Midbrain (tissue), 1 donor: ENCODE data around the gene USP10.

Source experiments
- DNase-seq: peaks from one replicate; lab custom pipeline; 2025; lab: John Stamatoyannopoulos, UW

USP10 gene

DNA sequence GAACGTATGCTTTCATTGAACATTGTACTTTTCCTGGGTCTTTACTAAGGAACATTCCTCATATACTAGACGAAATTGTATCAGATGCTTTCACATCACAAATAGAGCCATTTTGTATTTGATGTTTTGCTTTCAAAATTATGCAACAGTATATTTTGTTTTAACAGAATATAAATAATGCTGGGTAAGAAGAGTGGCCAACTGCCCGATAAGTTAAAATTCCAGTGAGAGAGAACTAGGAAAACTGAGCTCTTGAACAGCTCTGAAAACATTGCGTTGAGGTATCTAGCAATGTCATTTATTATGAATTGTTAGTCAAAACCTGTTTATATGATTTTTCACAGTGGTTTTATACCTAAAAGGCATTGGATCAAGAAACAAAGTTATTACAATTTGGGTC, 50.8 kb downstream of the USP10 start:
- no peak for DNase-seq

DNA sequence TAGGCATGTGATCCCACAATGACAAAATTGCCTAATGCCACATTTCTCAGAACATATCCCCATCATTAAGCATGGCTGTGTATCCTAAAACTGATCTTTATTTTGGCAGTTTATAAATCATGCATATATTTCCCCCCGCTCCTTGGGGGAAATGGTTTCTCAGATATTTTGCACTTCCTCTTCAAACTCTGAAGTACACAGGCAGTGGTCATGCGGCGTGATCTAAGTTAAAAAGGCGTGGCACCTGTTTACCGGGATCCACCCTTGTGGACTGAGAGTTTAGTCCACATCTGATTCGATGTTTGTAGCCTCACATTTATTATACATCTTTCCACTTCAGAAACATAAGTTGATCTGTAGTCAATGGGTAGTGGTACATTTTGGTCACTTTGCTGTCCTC, 51.4 kb downstream of the USP10 start:
- DNase-seq = no peak

DNA sequence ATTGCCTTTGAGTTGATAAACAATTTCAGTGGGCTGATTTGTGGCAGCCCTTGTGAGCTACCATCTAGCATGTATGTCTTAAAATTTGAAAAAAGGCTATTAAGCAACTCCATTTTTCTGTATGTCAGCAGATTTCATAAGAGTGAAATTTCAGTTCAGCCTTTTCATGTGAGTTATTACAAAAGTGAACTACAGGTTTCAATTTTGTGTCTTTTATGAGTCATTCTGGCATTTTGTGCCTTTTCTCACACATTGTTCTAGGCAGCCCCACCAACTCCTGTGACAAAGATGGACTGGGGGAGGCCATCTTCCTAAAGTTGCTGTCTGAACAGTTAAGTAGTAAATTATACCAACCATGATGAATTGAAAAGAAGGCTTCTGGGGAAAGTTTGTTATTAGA, 52.1 kb downstream of the USP10 start:
- DNase-seq = no peak

DNA sequence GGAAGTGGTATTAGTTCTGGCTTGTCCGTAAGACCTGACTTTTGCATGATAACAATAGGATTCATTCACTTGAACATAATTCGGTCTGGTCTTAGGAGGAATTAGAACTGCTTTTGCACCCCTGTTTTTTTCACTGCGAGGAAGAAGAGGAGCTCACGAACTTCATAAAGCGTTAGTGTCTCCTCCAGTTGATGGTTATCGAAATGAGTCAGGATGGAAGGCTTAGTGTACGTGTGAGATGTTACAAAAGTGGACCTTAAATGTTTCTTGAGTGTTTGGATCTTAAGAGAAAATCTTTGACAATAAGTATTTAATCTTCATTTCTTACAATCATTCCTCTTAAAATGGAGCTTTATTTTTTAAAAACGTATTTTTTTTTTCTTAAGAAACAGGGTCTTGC, 52.8 kb downstream of the USP10 start:
- DNase-seq = no peak

DNA sequence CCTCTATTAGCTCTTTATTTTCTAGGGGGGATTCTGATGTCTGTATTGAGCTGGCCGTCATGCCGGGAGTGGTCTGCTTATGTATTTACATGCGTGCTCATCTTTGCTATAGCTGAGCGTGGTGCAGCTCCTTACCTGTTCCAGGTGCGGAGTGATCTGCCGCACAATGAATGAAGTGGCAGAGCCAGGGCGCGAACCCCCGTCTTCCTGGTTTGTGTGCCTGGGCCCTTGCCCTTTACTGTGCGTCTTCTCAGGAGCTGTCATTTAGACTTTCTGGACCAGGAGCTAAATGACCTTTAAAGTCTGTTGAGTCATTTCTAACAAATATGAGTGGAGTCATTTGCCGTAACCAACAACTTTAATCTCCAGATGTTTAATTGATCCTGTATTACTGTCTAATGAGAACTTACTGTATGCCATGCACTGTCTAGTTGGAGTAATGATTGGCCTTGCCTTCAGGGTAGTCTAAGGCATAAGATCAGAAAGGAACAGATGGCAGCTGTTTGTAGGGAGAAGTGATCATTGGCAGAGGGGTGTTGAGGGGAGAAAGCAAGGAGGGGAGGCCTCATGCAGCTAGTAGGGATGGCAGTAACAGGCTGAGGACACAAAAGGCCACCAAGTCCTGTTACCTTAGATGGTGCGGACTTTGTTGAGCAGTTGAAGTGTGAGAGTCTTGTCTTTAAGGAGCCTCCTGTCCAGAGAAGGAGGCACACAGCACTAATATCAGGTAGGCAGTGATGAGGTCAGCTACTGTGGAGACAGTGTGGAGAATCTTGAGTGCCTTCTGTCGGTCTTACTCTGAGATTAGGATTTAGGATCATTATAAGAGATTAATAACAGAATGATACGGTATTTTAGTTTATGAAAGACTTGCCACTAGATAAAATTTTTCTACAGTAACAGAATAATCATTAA, 53.9 kb downstream of the USP10 start:
- no peak for DNase-seq

DNA sequence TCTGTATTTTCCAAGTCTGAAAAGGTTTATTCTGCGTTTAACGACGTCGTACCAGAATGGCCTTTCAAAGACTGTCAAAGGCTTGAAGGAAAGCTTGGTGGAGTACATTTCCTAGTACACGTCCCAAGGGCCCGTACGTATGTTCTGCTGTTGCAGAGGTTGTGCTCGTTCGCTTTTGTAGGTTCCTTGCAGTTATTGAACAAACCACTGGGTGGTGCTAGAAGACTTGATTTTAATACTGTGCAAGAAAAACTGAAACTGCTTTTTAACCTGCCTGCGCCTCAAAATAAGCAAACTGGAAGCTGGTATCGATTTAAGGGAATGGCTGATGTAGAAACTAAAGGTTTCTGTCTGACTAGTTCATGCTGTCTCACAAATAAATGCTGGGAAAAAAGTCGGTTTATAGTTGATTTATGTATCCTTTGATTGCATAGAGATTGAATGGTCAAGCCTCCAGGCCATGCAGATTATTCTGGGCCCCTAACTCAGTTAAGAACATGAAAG, 54.6 kb downstream of the USP10 start:
- peak; percentile 86 for DNase-seq

DNA sequence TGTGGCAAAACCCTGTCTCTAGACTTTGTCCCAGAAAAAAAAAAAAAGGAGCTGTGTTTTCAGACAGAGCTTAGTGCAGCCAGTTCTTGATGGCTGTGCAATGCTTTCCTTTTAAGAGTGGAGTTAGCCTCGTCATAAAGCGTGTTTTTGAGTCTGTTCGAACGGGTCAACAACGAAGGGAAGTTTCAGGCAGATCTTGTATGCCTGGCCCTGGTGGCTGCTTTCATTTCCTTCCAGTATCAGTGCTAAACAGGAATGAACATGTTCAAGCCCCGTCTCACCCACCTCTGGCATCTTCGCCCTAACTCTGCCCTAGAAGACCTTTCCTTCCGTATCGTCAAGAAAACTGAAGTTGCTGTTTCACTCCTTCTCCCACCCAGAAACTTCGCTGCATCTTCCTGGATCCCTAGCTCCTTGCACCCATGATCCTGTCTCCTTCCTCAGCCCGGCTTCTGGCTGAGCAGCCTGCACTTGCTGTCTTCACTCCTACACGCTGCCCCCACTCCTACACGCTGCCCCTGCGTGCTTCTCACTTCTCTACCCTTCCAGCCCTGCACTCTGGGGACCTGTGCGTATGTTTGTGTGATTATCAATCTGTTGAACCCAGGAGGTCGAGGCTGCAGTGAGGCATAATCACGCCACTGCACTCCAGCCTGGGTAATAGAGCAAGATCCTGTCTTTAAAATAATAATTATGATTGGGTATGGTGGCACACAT, 55.3 kb downstream of the USP10 start:
- no peak for DNase-seq

DNA sequence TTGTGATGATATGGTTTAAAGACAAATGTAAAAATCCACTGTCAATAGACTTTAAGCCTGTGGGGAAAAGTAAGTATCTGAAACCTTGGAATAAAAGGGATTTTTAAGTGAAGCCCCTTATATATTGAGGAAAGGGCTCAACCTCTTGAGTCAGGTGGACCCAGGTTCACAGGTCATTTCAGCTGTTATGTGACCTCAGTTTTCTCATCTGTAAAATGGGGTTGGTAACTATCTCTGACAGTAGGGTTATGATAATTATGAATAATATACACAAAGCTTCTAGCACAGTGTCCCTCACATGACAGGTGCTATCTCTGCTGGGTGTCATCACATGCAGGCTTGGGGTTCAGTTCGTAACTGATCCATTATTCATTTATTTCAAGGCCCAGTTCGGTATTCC, 57.0 kb downstream of the USP10 start:
- no peak for DNase-seq

DNA sequence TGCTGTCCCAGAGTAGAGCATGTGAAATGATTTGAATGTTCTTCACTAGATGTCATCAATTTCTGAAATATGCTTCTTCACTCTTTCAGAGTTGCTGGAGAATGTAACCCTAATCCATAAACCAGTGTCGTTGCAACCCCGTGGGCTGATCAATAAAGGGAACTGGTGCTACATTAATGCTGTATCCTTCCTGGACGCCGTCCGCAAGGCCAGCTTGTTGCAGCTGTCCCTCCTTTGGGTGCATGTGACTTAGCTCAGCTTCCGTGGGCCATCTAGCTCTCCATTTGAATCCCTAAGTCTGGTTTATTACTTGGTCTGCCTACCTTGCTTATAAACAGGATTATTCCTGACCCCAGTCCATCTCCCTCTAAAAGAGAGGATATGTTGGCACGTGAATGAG, 58.8 kb downstream of the USP10 start:
- DNase-seq = no peak

DNA sequence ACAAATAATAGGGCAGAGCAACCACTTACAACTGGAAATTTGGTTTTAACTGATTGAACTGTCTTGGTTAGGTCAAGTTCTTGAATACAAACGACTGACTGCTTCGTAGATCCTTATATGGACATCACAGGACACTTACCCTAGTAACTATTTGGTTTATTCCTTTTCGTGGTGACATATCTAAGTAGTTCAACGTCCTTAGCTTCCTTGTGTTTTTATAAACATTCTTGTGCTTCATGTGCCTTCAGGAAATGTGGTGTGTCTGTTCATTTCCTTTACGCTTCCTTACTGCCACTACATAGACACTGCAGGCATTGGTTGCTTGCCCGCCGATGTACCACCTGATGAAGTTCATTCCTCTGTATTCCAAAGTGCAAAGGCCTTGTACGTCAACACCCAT, 59.3 kb downstream of the USP10 start:
- no peak for DNase-seq

DNA sequence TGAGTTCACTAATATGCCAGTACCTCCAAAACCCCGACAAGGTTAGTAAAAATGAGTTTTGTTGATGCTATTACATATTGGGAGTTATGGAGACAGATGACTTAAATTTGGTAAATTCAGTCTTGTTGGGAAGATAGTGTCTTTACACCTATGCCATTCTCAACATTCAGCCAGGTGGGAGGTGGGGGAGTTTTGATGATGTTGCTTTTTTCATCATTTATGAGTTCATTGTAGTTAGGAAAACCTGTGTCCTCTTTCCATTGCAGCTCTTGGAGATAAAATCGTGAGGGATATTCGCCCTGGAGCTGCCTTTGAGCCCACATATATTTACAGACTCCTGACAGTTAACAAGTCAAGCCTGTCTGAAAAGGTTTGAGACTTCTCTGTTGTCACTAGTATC, 60.1 kb downstream of the USP10 start:
- no peak for DNase-seq

DNA sequence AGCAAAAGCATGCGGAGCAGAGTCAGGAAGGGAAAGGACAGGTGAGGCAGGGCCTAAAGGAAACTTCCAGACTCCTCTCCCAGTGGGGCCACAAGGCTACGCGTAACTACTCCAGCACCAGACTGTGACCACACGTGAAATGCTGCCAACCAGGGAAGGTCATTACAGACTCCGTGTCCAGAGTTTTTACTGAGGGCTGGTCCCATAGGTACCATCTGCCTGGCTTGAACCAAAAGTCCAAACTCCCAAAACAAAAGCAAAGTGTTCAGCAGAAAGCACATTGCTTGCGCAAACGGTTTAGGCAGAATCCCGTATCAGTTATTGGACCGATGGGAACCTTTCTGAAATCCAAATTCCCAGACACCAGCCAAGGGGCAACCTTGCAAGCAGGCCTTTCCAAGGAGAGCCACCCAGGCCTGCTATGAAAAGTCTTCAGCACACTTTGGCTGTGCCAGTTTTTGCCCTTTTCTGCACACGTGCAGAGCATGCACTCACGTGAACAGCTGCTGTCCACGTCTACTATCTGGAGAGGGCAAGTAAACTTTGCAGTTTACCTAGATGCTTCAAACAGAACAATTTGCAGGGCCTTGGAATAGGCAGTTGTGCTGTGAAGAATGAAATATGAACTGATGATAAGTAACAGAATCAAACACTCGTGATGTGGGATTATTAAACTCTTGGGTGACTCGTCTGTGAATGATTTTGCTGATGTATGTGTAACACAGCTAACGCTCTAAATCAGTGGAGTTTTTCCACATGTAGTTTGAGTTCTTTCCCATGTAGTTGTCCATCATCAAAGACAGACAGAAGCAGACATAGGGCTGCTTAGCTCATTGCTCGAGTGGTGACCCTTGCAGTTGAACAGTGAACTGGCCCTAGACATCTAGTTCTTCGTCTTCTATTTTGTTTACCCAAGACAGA, 61.9 kb downstream of the USP10 start:
- no peak for DNase-seq

DNA sequence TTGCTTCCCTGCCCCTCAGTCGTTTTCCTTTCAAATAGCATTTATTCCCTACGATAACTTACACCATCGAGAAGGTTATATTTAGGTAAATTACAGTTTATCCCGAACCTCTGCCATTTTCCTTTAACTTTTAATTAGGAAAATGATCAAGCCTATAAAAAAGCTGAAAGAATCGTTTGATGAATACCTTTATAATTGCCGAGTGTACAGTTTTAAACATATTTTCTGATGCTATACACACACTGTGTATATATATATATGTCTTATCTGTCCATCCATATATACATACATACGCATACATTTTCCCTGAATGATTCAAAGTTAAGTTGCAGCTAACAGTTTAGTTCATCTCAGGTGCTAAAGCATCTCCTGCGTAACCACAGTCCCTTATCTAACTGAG, 63.4 kb downstream of the USP10 start:
- no peak for DNase-seq

DNA sequence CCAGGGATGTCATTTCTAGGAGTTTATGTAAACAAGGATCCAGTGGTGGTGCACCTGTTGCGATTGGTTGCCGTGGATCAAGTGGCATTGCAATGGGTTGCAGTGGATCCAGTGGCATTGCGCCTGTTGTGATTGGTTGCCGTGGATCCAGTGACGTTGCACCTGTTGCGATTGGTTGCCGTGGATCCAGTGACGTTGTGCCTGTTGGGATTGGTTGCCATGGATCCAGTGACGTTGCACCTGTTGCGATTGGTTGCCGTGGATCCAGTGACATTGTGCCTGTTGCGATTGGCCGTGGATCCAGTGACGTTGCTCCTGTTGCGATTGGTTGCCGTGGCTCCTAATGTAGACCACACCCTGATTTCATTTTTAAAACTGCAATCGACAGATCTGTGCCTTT, 63.8 kb downstream of the USP10 start:
- no peak for DNase-seq

DNA sequence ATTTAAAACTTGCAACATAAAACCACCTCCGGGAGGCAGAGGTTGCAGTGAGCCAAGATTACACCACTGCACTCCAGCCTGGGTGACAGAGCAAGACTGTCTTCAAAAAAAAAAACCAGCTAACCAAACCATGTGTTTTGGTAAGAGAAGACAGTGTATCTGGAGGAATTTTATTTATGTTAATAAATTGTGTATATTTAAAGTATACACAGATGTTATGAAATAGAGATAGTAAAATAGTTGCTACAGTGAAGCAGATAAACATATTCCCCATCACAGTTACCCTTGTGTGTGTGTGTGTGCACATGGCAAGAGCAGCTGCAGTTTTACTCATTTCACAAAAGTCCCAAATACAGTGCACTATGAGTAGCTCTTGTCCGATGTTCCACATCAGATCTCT, 65.2 kb downstream of the USP10 start:
- DNase-seq = no peak

DNA sequence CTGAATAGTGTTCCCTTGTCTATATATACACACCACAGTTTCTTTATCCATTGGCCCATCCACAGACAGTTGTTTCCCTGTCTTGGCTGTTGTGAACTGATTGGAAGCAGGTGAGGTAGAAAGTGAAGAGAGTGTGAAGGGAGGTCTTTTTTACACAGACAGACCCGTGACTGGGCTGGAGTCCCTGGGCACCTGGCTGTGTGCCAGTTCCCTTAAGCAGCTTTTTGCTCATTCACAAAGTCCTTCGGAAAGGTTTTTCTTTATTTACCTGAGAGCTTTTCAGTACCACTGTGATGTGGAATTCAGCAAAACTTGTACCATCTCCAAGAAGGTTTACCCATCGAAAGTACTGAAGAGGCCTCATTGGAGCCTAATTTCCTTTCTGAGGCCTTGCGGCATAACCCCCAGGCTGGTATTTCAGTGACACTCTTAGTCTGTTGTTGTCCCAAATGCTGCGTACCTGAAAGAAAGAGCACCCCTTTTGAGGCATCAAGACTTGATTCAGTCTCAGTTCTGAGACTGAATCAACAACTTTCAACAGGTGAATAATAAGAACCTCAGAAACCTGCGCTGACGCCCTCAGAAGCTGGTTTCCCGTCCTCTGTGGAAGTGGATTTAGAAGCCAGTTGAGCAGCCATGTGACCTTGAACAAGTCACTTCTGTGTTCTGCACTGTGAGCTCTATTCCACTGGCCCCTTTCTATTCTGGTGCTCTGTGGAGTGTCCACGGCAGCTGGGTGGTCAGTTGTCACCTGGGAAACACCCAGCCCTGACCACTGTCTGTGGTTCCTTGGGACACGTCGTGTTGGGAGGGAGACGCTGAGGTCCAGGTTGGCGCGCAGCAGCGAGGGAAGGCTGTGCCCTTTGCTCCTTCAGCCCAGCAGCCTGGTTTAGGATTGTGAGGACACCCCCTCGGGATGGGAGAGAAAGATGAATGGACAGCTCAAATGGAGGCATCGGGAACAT, 66.1 kb downstream of the USP10 start:
- no peak for DNase-seq

DNA sequence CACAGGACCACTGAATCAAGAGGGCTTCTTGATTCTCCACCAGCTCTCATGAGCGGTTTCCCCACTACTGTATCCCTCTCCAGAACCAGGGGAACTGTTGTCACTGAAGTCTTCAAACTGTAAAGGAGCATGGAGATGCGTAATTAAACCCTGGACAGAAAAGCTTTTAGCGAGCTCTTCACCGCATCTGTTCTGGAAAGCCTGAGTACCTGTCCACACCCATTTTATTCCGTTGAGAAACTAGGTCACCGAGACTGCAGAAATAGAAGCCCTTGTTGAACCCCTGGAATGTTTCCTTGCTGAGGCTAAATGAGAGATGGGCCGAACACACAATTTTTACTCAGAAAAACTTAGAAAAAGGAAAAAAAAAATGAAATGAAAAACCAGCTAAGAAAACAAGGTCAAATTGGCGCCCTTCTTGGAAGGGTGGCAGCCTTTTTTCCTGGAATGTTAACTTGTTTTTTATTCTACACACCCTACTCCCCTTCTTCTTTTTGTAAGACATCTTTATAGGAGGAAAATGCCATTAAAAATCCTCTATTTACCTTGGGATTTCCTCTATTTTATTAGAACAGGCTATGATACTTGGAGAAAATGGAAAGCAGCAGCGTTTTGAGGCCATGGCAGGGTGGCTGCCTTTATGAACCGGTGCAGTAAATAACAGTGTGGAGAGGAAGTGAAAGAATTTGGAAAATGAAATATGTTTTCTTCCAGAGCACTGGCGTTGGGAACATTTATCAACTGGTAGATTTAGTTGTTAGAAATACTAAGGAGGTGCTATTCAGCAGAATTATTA, 67.4 kb downstream of the USP10 start:
- DNase-seq = no peak

DNA sequence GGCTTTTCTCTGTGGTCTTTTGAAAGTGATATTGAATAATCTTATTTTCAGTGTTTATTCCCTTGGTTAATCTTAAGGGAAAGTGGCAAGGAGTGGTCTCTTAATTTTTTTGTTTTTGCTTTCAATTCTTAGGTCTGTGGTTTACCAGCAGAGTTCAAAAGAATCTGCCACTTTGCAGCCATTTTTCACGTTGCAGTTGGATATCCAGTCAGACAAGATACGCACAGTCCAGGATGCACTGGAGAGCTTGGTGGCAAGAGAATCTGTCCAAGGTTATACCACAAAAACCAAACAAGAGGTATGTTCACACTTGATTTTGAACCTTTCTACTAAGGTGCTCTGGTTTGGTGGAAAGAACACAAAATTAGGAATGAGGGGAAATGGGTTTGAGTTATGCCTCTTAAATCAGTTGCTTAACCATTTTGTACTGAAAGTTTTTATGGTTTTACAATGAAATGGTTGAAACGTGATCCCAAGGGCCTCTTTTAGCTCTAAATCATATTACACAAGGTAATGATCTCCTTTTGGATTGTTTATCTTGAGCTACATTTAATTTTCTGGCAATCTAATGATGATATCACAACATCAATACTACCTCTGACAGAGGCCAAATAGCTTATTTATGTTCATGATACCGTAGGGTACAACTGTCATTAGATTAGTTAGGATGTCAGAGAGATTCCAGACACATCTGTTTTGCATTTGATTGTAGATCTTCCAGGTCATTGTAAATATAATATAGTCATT, 68.4 kb downstream of the USP10 start:
- no peak for DNase-seq

DNA sequence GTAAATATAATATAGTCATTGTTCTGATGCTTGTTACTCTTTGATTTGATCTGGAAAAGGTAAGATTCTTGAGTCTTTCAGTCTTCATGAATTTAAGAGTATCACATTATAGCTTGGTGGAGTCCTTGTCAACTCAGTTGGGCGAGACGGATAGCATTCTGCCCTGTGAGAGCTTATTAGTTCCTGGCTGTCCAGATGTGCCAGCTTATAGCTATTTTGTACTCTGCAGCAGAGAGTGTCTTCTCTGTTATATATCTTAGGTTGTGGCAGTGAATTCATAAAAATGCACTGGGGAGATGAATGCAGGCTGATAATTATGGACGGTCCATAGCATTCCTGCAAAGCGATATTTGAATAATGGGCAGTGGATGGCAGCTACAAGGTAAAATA, 69.0 kb downstream of the USP10 start:
- DNase-seq = no peak
